Ectodermal cell (in vitro differentiated cells): Measurements from ENCODE around the gene RBM4B.

Experiments used
- H3K27ac ChIP-seq: 2 replicates; pipeline ENCODE4 v1.7.0; 2013; ENCODE audit warnings: mild to moderate bottlenecking, low read depth, low read length; ENCODE audit not compliant: insufficient read depth, poor library complexity, severe bottlenecking
- H3K27me3 ChIP-seq: 2 replicates; pipeline ENCODE4 v1.7.0; 2013; ENCODE audit warnings: mild to moderate bottlenecking, low read length; ENCODE audit not compliant: insufficient read depth, control insufficient read depth, poor library complexity, severe bottlenecking
- H3K36me3 ChIP-seq: one replicate; pipeline ENCODE4 v1.7.0; 2013; ENCODE audit warnings: low read length; ENCODE audit not compliant: control insufficient read depth, insufficient read depth
- H3K4me1 ChIP-seq: one replicate; pipeline ENCODE4 v1.7.0; 2013; ENCODE audit warnings: low read length; ENCODE audit not compliant: control insufficient read depth, insufficient read depth
- H3K4me3 ChIP-seq: 2 replicates; pipeline ENCODE4 v1.7.0; 2013; ENCODE audit warnings: low read depth, low read length, control low read depth; ENCODE audit not compliant: insufficient read depth
- H3K9me3 ChIP-seq: 2 replicates; pipeline ENCODE4 v1.7.0; 2013; ENCODE audit warnings: mild to moderate bottlenecking, low read length, moderate library complexity; ENCODE audit not compliant: control insufficient read depth
- WGBS, 2 experiments: methylation state at CpG; one replicate each; pipeline ENCODE4 v1.1.7; 2013; ENCODE audit warnings: missing lambda C conversion rate in 2 of 2; 5-methylcytosine and 5-hydroxymethylcytosine counted together

The RBM4B gene

DNA sequence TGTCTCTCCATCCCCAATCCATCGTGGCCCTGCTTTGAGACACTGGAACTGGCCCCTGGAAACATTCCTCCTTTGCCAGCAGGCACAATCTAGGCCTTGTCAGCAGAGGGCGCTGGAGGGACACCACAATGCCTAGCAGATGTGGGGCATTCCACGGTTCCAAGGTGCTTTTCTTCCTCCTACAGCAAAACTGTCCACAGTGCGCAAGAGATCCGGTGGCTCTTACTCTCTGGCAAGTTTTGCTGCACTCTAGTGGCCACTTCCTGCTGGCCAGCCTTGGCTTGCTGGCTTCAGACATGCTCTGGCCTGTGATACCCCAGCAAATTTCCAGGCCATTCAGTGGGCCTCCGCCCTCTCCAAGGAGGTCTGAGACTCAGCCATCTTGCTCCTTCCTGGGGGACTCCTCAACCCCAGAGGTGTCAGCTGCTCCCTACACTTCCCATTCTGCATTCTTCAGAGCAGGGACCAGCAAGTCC is 17.1 kb upstream of the RBM4B start:
- Histone ChIP-seq H3K36me3 (peaks cover 34% of the 10 kb centered on the region), H3K4me1 (no peaks in the 10 kb centered on the region), H3K27me3 (no peaks in the 10 kb centered on the region), H3K27ac (no peak overlapping the region), H3K4me3 (no peak overlapping the region), H3K9me3 (no peaks in the 10 kb centered on the region)
- WGBS, 2 experiments: 34 to 35% methylated on average over 6 of the region's 6 CpGs

DNA sequence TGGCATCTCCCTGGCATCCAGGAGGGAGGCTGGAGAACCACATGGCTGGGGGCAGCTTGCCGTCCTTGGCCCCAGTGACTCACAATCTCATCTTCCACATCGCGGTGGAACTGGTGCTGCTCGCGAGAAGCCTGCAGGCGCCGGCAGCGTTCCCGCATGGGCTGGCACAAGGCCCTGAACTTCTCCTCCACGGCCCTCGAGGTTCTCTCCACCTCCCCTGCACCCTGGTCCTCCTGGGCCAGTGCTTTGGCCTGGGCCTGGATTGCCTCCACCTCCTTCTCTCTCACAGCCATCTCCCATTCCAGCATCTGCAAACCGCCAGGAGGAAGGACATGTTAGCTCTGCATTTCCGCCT is 16.3 kb upstream of the RBM4B start:
- 95 to 96% methylated on average over 13 of the region's 13 CpGs for WGBS, 2 experiments
- Histone ChIP-seq H3K36me3 (peaks cover 27% of the 10 kb centered on the region), H3K4me3 (no peak overlapping the region), H3K27me3 (no peaks in the 10 kb centered on the region), H3K4me1 (no peaks in the 10 kb centered on the region), H3K9me3 (no peaks in the 10 kb centered on the region), H3K27ac (no peak overlapping the region)

DNA sequence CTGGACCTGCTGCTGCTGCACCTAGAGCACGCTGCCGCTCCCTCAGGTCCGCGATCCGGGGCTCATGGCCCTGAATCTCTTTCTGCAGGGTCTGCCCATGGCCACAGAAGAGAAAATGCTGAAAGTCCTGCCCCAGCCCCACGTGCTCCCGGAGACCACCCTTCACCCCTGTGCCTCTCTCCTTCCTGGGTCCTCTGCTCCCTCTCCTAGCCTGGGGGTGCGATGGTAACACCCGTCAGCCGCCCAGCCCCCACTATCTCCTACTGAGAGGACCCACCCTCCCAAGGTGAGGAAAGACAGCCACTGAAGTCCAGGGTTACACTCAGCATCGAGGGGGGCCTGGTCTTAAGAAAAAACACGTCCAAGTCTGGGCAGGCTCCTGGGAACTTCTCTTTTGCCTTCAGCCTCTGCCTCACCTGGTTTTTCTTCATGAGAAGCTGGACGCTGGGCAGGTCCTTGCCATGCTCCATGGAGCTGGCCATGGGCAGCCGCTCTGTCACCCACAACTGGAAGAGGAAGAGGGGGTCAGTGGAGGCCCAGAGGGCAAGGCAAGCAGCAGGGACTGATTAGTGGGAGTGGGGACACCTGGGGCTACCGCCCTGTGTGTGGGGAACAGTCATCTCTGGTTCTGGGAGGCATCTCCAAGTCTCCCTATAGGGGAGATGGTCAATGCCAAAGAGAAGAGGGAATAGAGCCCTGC is 15.8 kb upstream of the RBM4B start:
- H3K36me3 ChIP-seq: peaks cover 23% of the 10 kb centered on the region
- 94 to 96% methylated on average over 15 of the region's 15 CpGs for WGBS, 2 experiments
- no peaks in the 10 kb centered on the region for H3K4me1 ChIP-seq
- no peak overlapping the region for H3K27ac ChIP-seq
- H3K9me3 ChIP-seq: no peaks in the 10 kb centered on the region
- H3K27me3 ChIP-seq: no peaks in the 10 kb centered on the region
- H3K4me3 ChIP-seq: no peak overlapping the region

DNA sequence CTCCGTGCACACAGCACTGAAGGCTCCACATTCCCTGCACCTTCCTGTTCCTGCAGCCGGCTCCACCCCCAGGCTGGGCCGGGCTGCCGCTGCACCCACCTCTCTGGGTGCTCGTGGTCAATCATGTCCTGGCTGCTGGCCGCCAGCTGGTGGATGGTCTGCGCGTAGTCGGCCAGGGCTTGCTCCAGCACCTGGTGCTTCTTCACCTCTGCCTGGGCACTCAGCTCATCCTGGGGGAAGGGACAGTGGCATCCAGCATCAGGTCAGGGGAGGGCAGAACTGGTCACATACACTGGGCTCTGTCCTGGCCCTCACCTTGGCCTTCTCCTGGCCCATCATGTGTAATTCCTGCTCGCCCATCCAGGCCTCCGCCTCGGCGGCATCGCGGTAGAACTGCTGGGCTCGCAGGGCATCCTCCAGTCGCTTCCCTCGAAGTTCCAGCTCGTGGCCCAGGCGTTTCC is 15.2 kb upstream of the RBM4B start:
- WGBS, 2 experiments: 95 to 96% methylated on average over 20 of the region's 20 CpGs
- H3K9me3 ChIP-seq: no peaks in the 10 kb centered on the region
- H3K27ac ChIP-seq: no peak overlapping the region
- peaks cover 17% of the 10 kb centered on the region for H3K36me3 ChIP-seq
- no peak overlapping the region for H3K4me3 ChIP-seq
- H3K4me1 ChIP-seq: no peaks in the 10 kb centered on the region
- H3K27me3 ChIP-seq: no peaks in the 10 kb centered on the region

- H3K9me3 ChIP-seq: no peaks in the 10 kb centered on the region
- no peaks in the 10 kb centered on the region for H3K27me3 ChIP-seq
- H3K4me1 ChIP-seq: no peaks in the 10 kb centered on the region
- H3K36me3 ChIP-seq: peaks cover 12% of the 10 kb centered on the region
- 95 to 96% methylated on average over 18 of the region's 18 CpGs for WGBS, 2 experiments
- no peak overlapping the region for H3K27ac ChIP-seq
- no peak overlapping the region for H3K4me3 ChIP-seq
These were observed 14.8 kb upstream of the RBM4B start for GRCh38 chr11:66692446-66692845.

GRCh38 chr11:66691311-66691980 is 13.8 kb upstream of the RBM4B start:
- WGBS, 2 experiments: 95 to 96% methylated on average over 38 of the region's 38 CpGs
- no peaks in the 10 kb centered on the region for H3K27me3 ChIP-seq

GRCh38 chr11:66689661-66690590 is 12.2 kb upstream of the RBM4B start:
- 94 to 95% methylated on average over 32 of the region's 32 CpGs for WGBS, 2 experiments
- H3K27me3 ChIP-seq: no peaks in the 10 kb centered on the region
- H3K36me3 ChIP-seq: peaks cover 6% of the 10 kb centered on the region
- H3K4me1 ChIP-seq: no peaks in the 10 kb centered on the region
- H3K4me3 ChIP-seq: no peak overlapping the region
- no peak overlapping the region for H3K27ac ChIP-seq
- H3K9me3 ChIP-seq: no peaks in the 10 kb centered on the region

More at GRCh38 chr11:66691311-66691980, 13.8 kb upstream of the RBM4B start:
- no peak overlapping the region for H3K27ac ChIP-seq
- no peaks in the 10 kb centered on the region for H3K9me3 ChIP-seq
- H3K36me3 ChIP-seq: peaks cover 12% of the 10 kb centered on the region
- H3K4me3 ChIP-seq: no peak overlapping the region
- no peaks in the 10 kb centered on the region for H3K4me1 ChIP-seq

GRCh38 chr11:66688561-66689534 is 11.2 kb upstream of the RBM4B start:
- Histone ChIP-seq H3K27ac (no peak overlapping the region), H3K36me3 (peaks cover 6% of the 10 kb centered on the region), H3K9me3 (no peaks in the 10 kb centered on the region), H3K27me3 (no peaks in the 10 kb centered on the region), H3K4me3 (no peak overlapping the region), H3K4me1 (no peaks in the 10 kb centered on the region)
- 91 to 93% methylated on average over 28 of the region's 28 CpGs for WGBS, 2 experiments

- Histone ChIP-seq H3K36me3 (peaks cover 4% of the 10 kb centered on the region), H3K27me3 (no peaks in the 10 kb centered on the region), H3K4me1 (no peaks in the 10 kb centered on the region), H3K9me3 (no peaks in the 10 kb centered on the region), H3K4me3 (no peak overlapping the region), H3K27ac (no peak overlapping the region)
- 92% methylated on average over 13 of the region's 13 CpGs for WGBS, 2 experiments
These were observed 10.2 kb upstream of the RBM4B start for GRCh38 chr11:66687831-66688281.
